GM12878 (cell line): ENCODE measurements around the gene TBKBP1. TPM values are rescaled to one million over a fixed set of nuclear protein-coding genes. Genes with fewer than 3 reads are reported as not detected.
A peak's percentile ranks its signal among the peaks of the same experiment; 100 is the strongest.

ENCODE experiments used
- BHLHE40 ChIP-seq, 2 experiments: fragments of 450-650 bp in 1 of 2; IDR thresholded peaks; 2 replicates each; pipeline ENCODE4 v1.6.1; 2011 to 2017; ENCODE audit warnings: low read depth in 2 of 2, borderline replicate concordance in 1 of 2, improper control_type of control experiment in 1 of 2, low read length in 1 of 2, mild to moderate bottlenecking in 1 of 2
- CBX3 ChIP-seq: fragments of 200-600 bp; sonication (generic); IDR thresholded peaks from 2 replicates; pipeline ENCODE4 v1.6.1; 2016; ENCODE audit warnings: low read depth, borderline replicate concordance
- CTCF ChIP-seq, 3 experiments: IDR thresholded peaks in 2 of 3; conservative IDR thresholded peaks in 1 of 3; 2 replicates each; pipeline ENCODE4 v1.5.1; 2011; ENCODE audit warnings: low read depth in 3 of 3, low read length in 3 of 3, mild to moderate bottlenecking in 3 of 3, control low read depth in 2 of 3, moderate library complexity in 2 of 3, inconsistent platforms in 1 of 3, mixed read lengths in 1 of 3; ENCODE audit not compliant: control insufficient read depth in 2 of 3, insufficient read depth in 1 of 3; ENCODE audit errors: extremely low read depth in 1 of 3
- HDAC6 ChIP-seq: fragments of 200-600 bp; sonication (generic); IDR thresholded peaks from one replicate; pipeline ENCODE4 v1.8.0; 2017; ENCODE audit warnings: antibody characterized with exemption; ENCODE audit not compliant: unreplicated experiment
- IKZF2 ChIP-seq, 2 experiments: fragments of 450-650 bp; IDR thresholded peaks; 2 replicates each; pipeline ENCODE4 v1.6.1; 2017; ENCODE audit warnings: mild to moderate bottlenecking in 2 of 2, moderate library complexity in 2 of 2
- PML ChIP-seq: IDR thresholded peaks from 2 replicates; pipeline ENCODE4 v1.6.1; 2012; ENCODE audit warnings: low read length, inconsistent platforms
- POLR2AphosphoS2 ChIP-seq: IDR thresholded peaks from 2 replicates; pipeline ENCODE4 v1.6.1; 2011; ENCODE audit warnings: low read depth, mild to moderate bottlenecking, low read length, improper control_type of control experiment, moderate library complexity
- RELA ChIP-seq: fragments of 450-650 bp; IDR thresholded peaks from 2 replicates; pipeline ENCODE4 v1.8.0; 2014; ENCODE audit warnings: borderline replicate concordance; ENCODE audit not compliant: partially characterized antibody
- SMC3 ChIP-seq: IDR thresholded peaks from 2 replicates; pipeline ENCODE4 v1.6.1; 2011; ENCODE audit warnings: low read length, improper control_type of control experiment, borderline replicate concordance
- SP1 ChIP-seq: IDR thresholded peaks from one replicate; pipeline ENCODE4 v1.6.1; 2011; ENCODE audit warnings: low read depth, low read length
- SUZ12 ChIP-seq: fragments of 200-600 bp; sonication (generic); IDR thresholded peaks from one replicate; pipeline ENCODE4 v1.6.1; 2018; ENCODE audit warnings: antibody characterized with exemption, mild to moderate bottlenecking; ENCODE audit not compliant: unreplicated experiment
- ZBTB11 ChIP-seq: fragments of 450-650 bp; formaldehyde crosslinking; IDR thresholded peaks from 2 replicates; pipeline ENCODE4 v1.5.0; 2022; ENCODE audit warnings: mild to moderate bottlenecking, missing genetic modification characterization
- polyA plus RNA-seq, 11 experiments: library from polyadenylated mRNA; depleted of rRNA in 4 of 11; unstranded in 6 of 11; stranded (reverse) in 5 of 11; fragments of >200 nt; fragmentation: Nextera tagmentation in 4 of 11; fragmentation: Illumina TruSeq in 1 of 11; extraction: Ambion mirVana in 4 of 11; extraction: Trizol in 1 of 11; gene quantifications; 1 replicate in 1 of 11; 2 replicates in 10 of 11; pipeline versions ENCODE4 v1.2.1 to v1.2.3, GENCODE V29; 2011 to 2016; ENCODE audit warnings: inconsistent platforms in 2 of 11, missing spikeins in 2 of 11, low read depth in 1 of 11
- total RNA-seq, 4 experiments: library from RNA; depleted of rRNA in 3 of 4; stranded (reverse); fragments of >200 nt in 3 of 4; fragmentation: Illumina TruSeq in 1 of 4; extraction: Trizol in 1 of 4; gene quantifications; 2 replicates each; pipeline versions ENCODE4 v1.2.1 to v1.2.3, GENCODE V29; 2013 to 2021
- TF ChIP-seq, protein P1 (sequence below): fragments of 450-650 bp; IDR thresholded peaks from 2 replicates; pipeline ENCODE4 v1.6.1; 2017; ENCODE audit warnings: mild to moderate bottlenecking, low read depth, inconsistent platforms; ENCODE audit not compliant: poor library complexity, severe bottlenecking
- TF ChIP-seq, protein P2 (sequence below): IDR thresholded peaks from 2 replicates; pipeline ENCODE4 v1.6.1; 2012; ENCODE audit warnings: low read depth, low read length, improper control_type of control experiment
- TF ChIP-seq, protein P3 (sequence below): IDR thresholded peaks from 2 replicates; pipeline ENCODE4 v1.6.1; 2012; ENCODE audit warnings: low read length, inconsistent platforms

Gene TBKBP1
- total and polyA plus RNA-seq, 10 of the 15 experiments (the other 5 are each of a cell fraction or from before 2014, with no cell fraction given) = 0.11 to 2.7 (median 0.74) TPM; not detected in 3

- TF ChIP-seq, protein P1, sequence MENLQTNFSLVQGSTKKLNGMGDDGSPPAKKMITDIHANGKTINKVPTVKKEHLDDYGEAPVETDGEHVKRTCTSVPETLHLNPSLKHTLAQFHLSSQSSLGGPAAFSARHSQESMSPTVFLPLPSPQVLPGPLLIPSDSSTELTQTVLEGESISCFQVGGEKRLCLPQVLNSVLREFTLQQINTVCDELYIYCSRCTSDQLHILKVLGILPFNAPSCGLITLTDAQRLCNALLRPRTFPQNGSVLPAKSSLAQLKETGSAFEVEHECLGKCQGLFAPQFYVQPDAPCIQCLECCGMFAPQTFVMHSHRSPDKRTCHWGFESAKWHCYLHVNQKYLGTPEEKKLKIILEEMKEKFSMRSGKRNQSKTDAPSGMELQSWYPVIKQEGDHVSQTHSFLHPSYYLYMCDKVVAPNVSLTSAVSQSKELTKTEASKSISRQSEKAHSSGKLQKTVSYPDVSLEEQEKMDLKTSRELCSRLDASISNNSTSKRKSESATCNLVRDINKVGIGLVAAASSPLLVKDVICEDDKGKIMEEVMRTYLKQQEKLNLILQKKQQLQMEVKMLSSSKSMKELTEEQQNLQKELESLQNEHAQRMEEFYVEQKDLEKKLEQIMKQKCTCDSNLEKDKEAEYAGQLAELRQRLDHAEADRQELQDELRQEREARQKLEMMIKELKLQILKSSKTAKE = no peak
- TF ChIP-seq ZBTB11 = no peak
- TF ChIP-seq RELA = no peak
- TF ChIP-seq, protein P2, sequence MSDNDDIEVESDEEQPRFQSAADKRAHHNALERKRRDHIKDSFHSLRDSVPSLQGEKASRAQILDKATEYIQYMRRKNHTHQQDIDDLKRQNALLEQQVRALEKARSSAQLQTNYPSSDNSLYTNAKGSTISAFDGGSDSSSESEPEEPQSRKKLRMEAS = no peak
- TF ChIP-seq, protein P3, sequence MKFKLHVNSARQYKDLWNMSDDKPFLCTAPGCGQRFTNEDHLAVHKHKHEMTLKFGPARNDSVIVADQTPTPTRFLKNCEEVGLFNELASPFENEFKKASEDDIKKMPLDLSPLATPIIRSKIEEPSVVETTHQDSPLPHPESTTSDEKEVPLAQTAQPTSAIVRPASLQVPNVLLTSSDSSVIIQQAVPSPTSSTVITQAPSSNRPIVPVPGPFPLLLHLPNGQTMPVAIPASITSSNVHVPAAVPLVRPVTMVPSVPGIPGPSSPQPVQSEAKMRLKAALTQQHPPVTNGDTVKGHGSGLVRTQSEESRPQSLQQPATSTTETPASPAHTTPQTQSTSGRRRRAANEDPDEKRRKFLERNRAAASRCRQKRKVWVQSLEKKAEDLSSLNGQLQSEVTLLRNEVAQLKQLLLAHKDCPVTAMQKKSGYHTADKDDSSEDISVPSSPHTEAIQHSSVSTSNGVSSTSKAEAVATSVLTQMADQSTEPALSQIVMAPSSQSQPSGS = no peak
- TF ChIP-seq POLR2AphosphoS2 = no peak
- no peak for TF ChIP-seq HDAC6
- TF ChIP-seq SMC3 = peak; percentile 32; the same call in 1 of the 2 replicates
- TF ChIP-seq SP1 = no peak
- no peak for TF ChIP-seq CBX3
- no peak for TF ChIP-seq SUZ12
- no peak for TF ChIP-seq PML
- peak; percentile 42; a peak in 1 of 4 replicates for TF ChIP-seq BHLHE40 (IDR thresholded peaks at IDR 0.05; ENCODE audit: borderline replicate concordance in 1 of 2, low read depth in 2 of 2, low read length in 1 of 2)
- TF ChIP-seq CTCF (IDR thresholded peaks at IDR 0.05 in 2 of 3, conservative IDR thresholded peaks at IDR 0.05 in 1 of 3; ENCODE audit: control insufficient read depth in 2 of 3, extremely low read depth in 1 of 3, insufficient read depth in 1 of 3, low read depth in 3 of 3, low read length in 3 of 3) = peak; percentile 38 to 54 (median 40); a peak in 4 of 6 replicates
- TF ChIP-seq IKZF2 (IDR thresholded peaks at IDR 0.05) = peak in 1 of 2 experiments; percentile 49; a peak in 1 of 4 replicates
These were observed 23.3 kb downstream of the TBKBP1 start (continued) for GRCh38 chr17:47717261-47717697.
